Muscle layer of duodenum (tissue), 2 donors: ENCODE results near the gene XRCC3.
A peak's percentile ranks its signal among the peaks of the same experiment; 100 is the strongest.
"Not testable (repeated sequence)": the region's sequence is repeated elsewhere in the genome, so short reads cannot be mapped to it uniquely, and the experiment has no call there.

Source experiments
- H3K27ac ChIP-seq: one replicate; pipeline ENCODE4 v1.7.0; 2013; ENCODE audit warnings: mild to moderate bottlenecking, low read length
- H3K27me3 ChIP-seq: one replicate; pipeline ENCODE4 v1.7.0; 2013; ENCODE audit warnings: low read depth, mild to moderate bottlenecking, control low read depth, low read length
- H3K36me3 ChIP-seq, 2 donors: one replicate each; pipeline ENCODE4 v1.7.0; 2013; ENCODE audit warnings: low read length in 2 of 2, control low read depth in 1 of 2, mild to moderate bottlenecking in 1 of 2; ENCODE audit not compliant: insufficient read depth in 2 of 2, control insufficient read depth in 1 of 2
- H3K4me1 ChIP-seq, 2 donors: one replicate each; pipeline ENCODE4 v1.7.0; 2013; ENCODE audit warnings: low read length in 2 of 2, mild to moderate bottlenecking in 2 of 2, control low read depth in 1 of 2, moderate library complexity in 1 of 2; ENCODE audit not compliant: insufficient read depth in 2 of 2, control insufficient read depth in 1 of 2
- H3K4me3 ChIP-seq, 2 donors: one replicate each; pipeline ENCODE4 v1.7.0; 2013; ENCODE audit warnings: low read length in 2 of 2, low read depth in 1 of 2, mild to moderate bottlenecking in 1 of 2
- H3K9me3 ChIP-seq, 2 donors: one replicate each; pipeline ENCODE4 v1.7.0; 2013; ENCODE audit warnings: low read length in 2 of 2, control low read depth in 1 of 2, mild to moderate bottlenecking in 1 of 2; ENCODE audit not compliant: control insufficient read depth in 1 of 2
- donor health status: healthy.

The XRCC3 gene

DNA sequence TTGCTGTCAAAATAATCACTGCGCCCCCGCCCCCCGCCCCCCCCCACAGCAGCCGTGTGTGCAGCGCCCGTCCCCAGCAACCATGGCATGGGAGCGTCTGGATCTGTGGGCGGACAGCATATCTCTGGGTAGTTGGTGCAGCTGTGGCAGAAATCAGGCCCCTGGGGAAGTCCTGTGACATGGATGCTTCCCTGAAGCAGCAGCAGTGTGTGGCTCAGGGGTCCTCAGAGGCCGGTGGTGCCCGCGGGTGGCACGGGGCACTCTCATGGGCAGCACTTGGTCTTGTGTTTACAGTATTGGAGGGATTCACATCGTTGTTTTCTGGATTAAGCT, 19.2 kb downstream of the XRCC3 start:
- Histone ChIP-seq H3K36me3 (peaks cover 26 to 58% of the 10 kb centered on the region in 2 donors), H3K4me1 (peaks cover 9 to 50% of the 10 kb centered on the region in 2 donors), H3K27ac (no peak overlapping the region), H3K4me3 (peak overlapping the region in 1 of 2 donors; percentile 45), H3K27me3 (no peaks in the 10 kb centered on the region), H3K9me3 (no peaks in the 10 kb centered on the region)

DNA sequence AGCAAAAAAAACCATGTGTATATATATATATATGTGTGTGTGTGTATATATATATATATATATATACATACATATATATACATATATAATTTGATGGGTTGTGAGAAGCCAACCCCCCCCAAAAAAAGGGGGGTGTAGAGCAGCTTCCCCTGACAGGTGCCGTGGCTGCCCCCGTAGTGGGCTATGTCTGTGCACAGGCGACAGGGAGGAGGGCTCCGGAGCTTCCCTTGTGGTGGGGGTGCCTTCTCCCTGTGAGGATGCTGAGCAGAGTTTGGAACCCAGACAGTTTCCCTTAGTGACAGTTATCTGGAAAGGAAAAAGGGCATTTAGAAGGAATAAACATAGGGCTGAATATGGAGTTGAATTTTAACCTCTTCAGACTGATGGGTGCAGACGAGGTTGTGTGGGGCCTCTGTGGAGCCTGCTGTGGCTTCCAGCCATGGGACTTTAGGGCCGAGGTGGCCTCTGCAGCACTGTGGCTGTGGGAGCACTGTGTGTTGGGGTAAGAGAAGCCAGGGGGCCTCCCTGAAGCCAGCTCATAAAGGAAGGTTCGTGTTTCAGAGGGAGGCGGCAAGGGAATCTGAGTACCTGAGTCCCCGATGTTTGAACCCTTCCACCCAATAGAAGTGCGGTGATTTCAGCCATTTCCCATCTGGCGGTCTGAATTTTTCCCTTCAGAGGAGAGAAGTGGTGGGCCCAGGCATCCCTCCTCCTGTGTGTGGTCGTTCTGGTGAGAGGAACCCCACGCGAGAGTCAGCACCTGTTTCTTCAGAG, 19.8 kb downstream of the XRCC3 start:
- H3K4me1 ChIP-seq, result peaks cover 9 to 45% of the 10 kb centered on the region in 2 donors
- no peak overlapping the region for H3K27ac ChIP-seq
- no peaks in the 10 kb centered on the region for H3K9me3 ChIP-seq
- H3K4me3 ChIP-seq, result no peak overlapping the region
- H3K36me3 ChIP-seq, result peaks cover 26 to 56% of the 10 kb centered on the region in 2 donors
- H3K27me3 ChIP-seq, result no peaks in the 10 kb centered on the region

DNA sequence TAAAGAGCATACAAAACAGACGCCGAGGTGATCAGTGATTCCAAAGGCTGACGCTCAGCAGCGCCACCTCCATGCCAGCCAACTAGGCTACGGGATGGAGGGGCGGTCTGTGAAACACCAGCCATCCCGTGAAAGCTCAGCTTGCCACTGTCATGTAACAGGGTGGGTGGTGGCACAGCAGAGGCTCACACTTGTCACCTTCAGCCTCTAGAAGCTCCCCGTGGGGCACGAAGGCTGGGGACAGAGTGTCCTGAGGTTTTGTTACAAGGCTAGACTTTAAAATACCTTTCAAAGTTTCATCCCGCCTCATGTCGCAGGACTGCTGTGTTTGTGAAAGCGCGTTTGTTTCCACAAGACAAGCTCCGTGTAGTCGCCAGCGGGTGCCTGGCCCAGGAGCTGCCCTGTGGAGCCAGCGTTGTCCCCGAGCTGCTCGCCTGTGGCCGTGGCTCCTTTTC, 20.7 kb downstream of the XRCC3 start:
- H3K36me3 ChIP-seq, result peaks cover 25 to 59% of the 10 kb centered on the region in 2 donors
- no peak overlapping the region for H3K4me3 ChIP-seq
- H3K4me1 ChIP-seq, result peaks cover 9 to 42% of the 10 kb centered on the region in 2 donors
- no peaks in the 10 kb centered on the region for H3K27me3 ChIP-seq
- H3K9me3 ChIP-seq, result no peaks in the 10 kb centered on the region
- no peak overlapping the region for H3K27ac ChIP-seq

DNA sequence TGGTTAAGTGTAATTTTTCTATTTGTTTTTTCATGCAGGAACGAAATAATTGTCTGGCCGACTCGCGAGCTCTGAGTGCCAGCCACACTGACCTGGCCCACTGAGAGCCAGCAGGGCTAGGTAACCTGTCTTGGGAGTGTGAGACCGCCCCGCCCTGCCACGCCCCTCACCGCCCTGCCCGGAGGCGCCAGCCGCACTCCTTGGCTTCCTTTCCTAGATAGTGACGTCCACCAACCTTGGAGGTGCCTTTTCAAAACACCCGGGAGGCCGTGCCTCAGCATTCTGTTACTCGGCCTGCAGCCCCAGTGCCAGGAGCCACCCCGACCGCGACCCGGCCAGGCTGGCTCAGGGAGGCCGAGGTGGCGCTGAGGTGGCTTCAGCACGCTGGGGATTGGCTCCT, 21.7 kb downstream of the XRCC3 start:
- H3K4me1 ChIP-seq, result peaks cover 9 to 43% of the 10 kb centered on the region in 2 donors
- H3K27me3 ChIP-seq, result no peaks in the 10 kb centered on the region
- H3K4me3 ChIP-seq, result no peak overlapping the region
- no peaks in the 10 kb centered on the region for H3K9me3 ChIP-seq
- H3K36me3 ChIP-seq, result peaks cover 25 to 50% of the 10 kb centered on the region in 2 donors
- no peak overlapping the region for H3K27ac ChIP-seq

DNA sequence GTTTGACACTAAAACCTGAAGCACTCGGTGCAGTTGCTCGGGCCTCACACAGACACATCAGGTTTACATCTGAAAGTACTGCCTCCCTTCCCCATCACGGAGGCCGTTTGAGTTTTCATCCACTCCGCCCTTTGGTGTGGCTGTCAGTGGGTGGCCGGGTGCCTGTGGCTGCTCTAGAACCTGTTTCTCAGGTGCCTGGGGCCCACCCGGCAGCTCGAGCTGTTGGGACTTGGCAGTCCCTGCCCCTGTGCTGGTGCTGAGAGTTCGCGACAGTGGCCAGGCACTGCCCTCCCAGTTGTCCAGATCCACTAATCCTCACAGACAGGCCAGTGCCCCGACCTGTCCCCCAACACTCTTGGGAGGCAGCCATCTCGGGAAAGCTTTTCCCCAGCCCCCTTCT, 22.4 kb downstream of the XRCC3 start:
- no peak overlapping the region for H3K27ac ChIP-seq
- H3K36me3 ChIP-seq, result peaks cover 27 to 44% of the 10 kb centered on the region in 2 donors

DNA sequence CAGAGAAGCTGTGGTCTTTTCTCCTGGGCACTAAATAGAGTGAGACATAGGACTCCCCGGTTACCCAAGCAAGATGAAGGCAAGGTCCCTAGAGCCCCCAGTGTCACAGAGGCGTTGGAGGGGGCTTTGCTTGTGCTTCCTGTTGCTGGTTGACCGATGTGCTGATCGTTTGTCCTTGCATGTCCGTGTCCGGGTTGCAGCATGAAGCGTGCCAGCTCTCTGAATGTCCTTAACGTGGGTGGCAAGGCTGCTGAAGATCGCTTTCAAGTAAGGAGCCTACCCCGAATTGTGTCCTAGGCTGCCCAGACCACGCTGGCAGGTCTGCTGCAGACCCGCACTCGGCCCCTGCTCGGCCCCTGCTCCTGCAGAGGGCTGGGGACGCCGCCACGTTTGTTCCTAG, 23.1 kb downstream of the XRCC3 start:
- no peak overlapping the region for H3K4me3 ChIP-seq
- H3K36me3 ChIP-seq, result peaks cover 27 to 38% of the 10 kb centered on the region in 2 donors
- peaks cover 4 to 29% of the 10 kb centered on the region in 2 donors for H3K4me1 ChIP-seq
- no peak overlapping the region for H3K27ac ChIP-seq
- H3K27me3 ChIP-seq, result no peaks in the 10 kb centered on the region
- H3K9me3 ChIP-seq, result no peaks in the 10 kb centered on the region

More for the DNA sequence above, 22.4 kb downstream of the XRCC3 start:
- H3K9me3 ChIP-seq, result no peaks in the 10 kb centered on the region
- peaks cover 9 to 36% of the 10 kb centered on the region in 2 donors for H3K4me1 ChIP-seq
- H3K27me3 ChIP-seq, result no peaks in the 10 kb centered on the region
- no peak overlapping the region for H3K4me3 ChIP-seq

DNA sequence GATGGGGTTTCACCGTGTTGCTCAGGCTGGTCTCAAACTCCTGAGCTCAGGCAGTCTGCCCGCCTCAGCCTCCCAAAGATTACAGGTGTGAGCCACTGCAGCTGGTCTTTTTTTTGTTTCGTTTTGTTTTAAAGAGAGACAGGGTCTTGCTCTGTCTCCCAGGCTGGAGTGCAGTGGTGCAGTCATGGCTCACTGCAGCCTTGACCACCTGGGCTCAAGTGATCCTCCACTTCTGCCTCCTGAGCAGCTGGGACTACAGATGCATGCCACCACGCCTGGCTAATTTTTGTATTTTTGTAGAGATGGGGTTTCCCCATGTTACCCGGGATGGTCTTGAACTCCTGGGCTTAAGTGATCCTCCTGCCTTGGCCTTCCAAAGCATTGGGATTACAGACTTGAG, 23.6 kb downstream of the XRCC3 start:
- not testable (repeated sequence) for H3K9me3 ChIP-seq, H3K27ac ChIP-seq, H3K4me3 ChIP-seq, H3K27me3 ChIP-seq
- H3K36me3 ChIP-seq, result peaks cover 30 to 42% of the 10 kb centered on the region in 2 donors
- H3K4me1 ChIP-seq, result peaks cover 0 to 24% of the 10 kb centered on the region in 2 donors

DNA sequence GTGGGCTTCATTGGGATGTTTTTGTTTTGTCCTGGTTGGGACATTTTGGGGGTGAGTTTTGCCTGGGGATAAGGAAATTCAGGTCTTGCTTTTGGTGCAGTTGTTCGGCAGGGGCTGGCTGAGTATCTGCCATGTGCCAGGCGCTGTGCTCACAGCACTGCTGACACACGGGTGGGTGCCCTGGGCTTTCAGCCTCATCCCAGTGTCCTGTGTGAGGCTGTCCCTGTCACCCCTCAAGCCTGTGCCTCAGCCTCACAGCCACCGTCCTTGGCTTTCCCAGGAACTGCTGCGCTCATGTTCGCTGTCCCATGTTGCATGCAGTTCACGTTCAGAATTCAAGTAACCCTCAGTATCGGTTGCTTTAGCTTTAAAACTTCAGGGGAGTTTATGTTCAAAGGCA, 24.9 kb downstream of the XRCC3 start:
- H3K4me3 ChIP-seq, result no peak overlapping the region
- peaks cover 0 to 12% of the 10 kb centered on the region in 2 donors for H3K4me1 ChIP-seq
- no peak overlapping the region for H3K27ac ChIP-seq
- H3K27me3 ChIP-seq, result no peaks in the 10 kb centered on the region
- H3K9me3 ChIP-seq, result no peaks in the 10 kb centered on the region
- peaks cover 40 to 50% of the 10 kb centered on the region in 2 donors for H3K36me3 ChIP-seq

DNA sequence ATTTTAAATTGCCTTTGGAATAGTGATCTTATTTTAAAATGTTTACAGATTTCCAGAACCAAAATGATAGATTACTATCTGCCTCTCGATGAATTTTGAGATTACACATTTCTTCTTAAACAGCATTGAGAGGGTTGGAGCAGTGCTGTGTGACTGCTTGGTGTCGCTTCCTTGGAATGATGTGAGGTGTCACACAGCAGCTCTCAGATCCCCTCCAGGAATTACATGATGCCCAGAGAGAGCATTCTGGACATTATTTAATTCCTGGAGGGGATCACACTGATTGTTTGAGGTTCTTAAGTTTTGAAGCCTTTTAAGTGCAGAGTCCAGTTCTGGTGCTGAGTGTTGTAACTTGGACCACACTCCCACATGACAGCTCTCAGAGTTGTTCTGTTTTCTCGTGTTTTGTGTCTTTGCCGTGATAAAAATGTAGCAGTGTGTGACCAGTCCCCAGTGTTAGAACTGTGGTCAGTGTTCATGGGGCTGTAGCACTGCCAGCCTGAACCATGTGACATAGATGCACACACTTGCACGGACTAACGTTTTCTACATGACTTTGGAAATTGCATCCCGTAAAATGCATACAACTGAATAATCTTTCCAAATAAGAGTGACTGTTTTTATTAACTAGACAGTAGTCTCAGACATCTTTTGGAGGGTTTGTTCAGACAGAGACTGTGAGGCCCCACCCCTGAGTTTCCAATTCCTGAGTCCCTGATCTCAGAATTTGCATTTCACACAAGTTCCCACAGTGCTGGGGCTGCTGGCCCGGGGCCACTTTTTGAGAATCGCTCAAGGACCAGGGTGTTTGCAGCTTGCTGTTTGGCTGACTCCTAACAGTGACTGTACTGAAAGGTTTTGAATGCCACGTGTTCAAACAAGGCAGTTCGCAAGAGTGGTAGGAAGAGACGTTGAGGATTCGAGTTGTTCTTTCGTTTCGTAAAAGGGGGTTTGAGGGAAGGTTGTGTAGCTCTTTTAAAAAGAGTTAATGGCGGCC, 26.0 kb downstream of the XRCC3 start:
- no peaks in the 10 kb centered on the region for H3K27me3 ChIP-seq
- H3K4me1 ChIP-seq, result peaks cover 0 to 17% of the 10 kb centered on the region in 2 donors
- H3K27ac ChIP-seq, result no peak overlapping the region
- no peak overlapping the region for H3K4me3 ChIP-seq
- peaks cover 43 to 54% of the 10 kb centered on the region in 2 donors for H3K36me3 ChIP-seq
- H3K9me3 ChIP-seq, result no peaks in the 10 kb centered on the region

DNA sequence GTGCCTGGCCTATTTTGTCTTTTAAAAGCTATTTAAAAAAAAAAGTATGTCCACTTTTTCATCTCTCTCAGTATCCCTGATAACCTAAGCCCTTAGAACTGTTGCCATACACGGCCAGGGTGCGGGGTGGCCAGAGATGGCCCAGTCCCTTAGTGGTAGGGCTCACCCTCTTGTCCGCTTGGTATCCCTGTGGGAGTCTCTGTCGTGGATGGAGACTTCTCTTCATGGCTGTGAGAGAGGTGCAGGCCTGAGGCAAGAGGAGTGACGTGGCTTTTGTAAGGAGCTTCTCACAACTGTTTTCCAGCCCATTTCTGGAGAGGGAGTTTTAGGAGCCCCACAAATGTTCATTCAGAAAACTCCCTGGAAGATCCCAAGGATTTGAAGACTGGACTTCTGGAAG, 26.8 kb downstream of the XRCC3 start:
- H3K4me1 ChIP-seq, result peaks cover 0 to 17% of the 10 kb centered on the region in 2 donors
- no peak overlapping the region for H3K27ac ChIP-seq

DNA sequence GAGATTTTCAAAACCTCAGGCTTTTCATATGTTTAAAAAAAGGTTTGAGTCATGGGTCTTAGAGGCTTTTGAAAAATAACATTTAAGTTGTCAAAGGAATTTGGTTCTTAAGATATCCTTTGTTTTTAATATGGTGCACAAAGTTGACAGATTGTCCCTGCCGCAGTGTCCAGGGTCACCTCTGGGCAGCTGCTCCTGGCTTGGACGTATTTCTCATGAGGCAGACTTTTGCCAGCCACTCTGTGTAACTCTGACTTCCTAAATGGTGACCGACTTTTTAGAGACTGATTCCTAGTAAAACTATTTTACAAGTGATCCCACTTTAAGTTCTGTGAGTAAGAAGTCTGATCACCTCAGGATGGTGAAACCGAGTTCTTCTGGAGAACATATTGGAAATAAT, 27.5 kb downstream of the XRCC3 start:
- peaks cover 0 to 17% of the 10 kb centered on the region in 2 donors for H3K4me1 ChIP-seq
- no peak overlapping the region for H3K27ac ChIP-seq
- H3K27me3 ChIP-seq, result no peaks in the 10 kb centered on the region
- H3K4me3 ChIP-seq, result no peak overlapping the region
- peaks cover 45 to 53% of the 10 kb centered on the region in 2 donors for H3K36me3 ChIP-seq
- H3K9me3 ChIP-seq, result no peaks in the 10 kb centered on the region

More for the DNA sequence above, 26.8 kb downstream of the XRCC3 start:
- Histone ChIP-seq H3K27me3 (no peaks in the 10 kb centered on the region), H3K4me3 (no peak overlapping the region), H3K36me3 (peaks cover 41 to 53% of the 10 kb centered on the region in 2 donors), H3K9me3 (no peaks in the 10 kb centered on the region)
